ENCODE results near the gene CC2D2B. TPM values are rescaled to one million over a fixed set of nuclear protein-coding genes. Genes with fewer than 3 reads are reported as not detected.

Gene CC2D2B
- total and polyA plus RNA-seq, 2 of the 13 experiments (the other 11 are each of a cell fraction or from before 2014, with no cell fraction given), result 0.20 TPM; not detected in 1

GRCh38 chr10:96043033-96043892, 135.5 kb downstream of the CC2D2B start, which contains the start of gene CCNJ (continued):
- TF ChIP-seq ZNF639 (CRISPR knock-in tag; conservative IDR thresholded peaks at IDR 0.05) (peak; percentile 81), KDM4B (CRISPR knock-in tag; IDR thresholded peaks at IDR 0.05) (no peak), MZF1 (CRISPR knock-in tag; IDR thresholded peaks at IDR 0.05; ENCODE audit: borderline replicate concordance) (no peak), ZNF513 (CRISPR knock-in tag; conservative IDR thresholded peaks at IDR 0.05) (no peak), GZF1 (CRISPR knock-in tag; IDR thresholded peaks at IDR 0.05) (no peak), MYPOP (CRISPR knock-in tag; IDR thresholded peaks at IDR 0.05) (peak; percentile 85; the same call in 1 of the 2 replicates), AFF4 (CRISPR knock-in tag; IDR thresholded peaks at IDR 0.05) (no peak), ISL2 (CRISPR knock-in tag; IDR thresholded peaks at IDR 0.05) (peak; percentile 37; the same call in 1 of the 2 replicates), ZNF275 (CRISPR knock-in tag; IDR thresholded peaks at IDR 0.05; ENCODE audit: borderline replicate concordance) (no peak; the same call in 1 of the 2 replicates), DBP (CRISPR knock-in tag; IDR thresholded peaks at IDR 0.05; ENCODE audit: not compliant biosample characterization) (no peak), PCBP1 (IDR thresholded peaks at IDR 0.05; ENCODE audit: borderline replicate concordance, low read depth, low read length) (peak; percentile 21), TCF7L2 (IDR thresholded peaks at IDR 0.05; ENCODE audit: low read depth, low read length) (no peak), FOXK2 (IDR thresholded peaks at IDR 0.05) (no peak), ZNF773 (CRISPR knock-in tag; IDR thresholded peaks at IDR 0.05; ENCODE audit: borderline replicate concordance) (no peak), REPIN1 (CRISPR knock-in tag; IDR thresholded peaks at IDR 0.05; ENCODE audit: borderline replicate concordance, low read depth) (no peak; the same call in 1 of the 2 replicates), ZNF264 (CRISPR knock-in tag; IDR thresholded peaks at IDR 0.05) (no peak), ZBTB7A (CRISPR knock-in tag; IDR thresholded peaks at IDR 0.05) (0 out of 2 replicates have a peak, but pooled peaks have one; percentile 32), SOX6 (IDR thresholded peaks at IDR 0.05) (no peak), SOX6 (CRISPR knock-in tag; IDR thresholded peaks at IDR 0.05) (peak; percentile 35; the same call in 1 of the 2 replicates)
